D721Med (cell line): ENCODE data around the gene GNG4.
"Not testable (repeated sequence)": the region's sequence is repeated elsewhere in the genome, so short reads cannot be mapped to it uniquely, and the experiment has no call there.

Experiments
- DNase-seq: peaks from one replicate; pipeline ENCODE4 v3.0.0; 2011; ENCODE audit warnings: low spot score; ENCODE audit not compliant: insufficient read length
- FAIRE-seq: peaks from 2 replicates; lab custom pipeline; 2011; peaks lifted over from hg19 to GRCh38; lab: Jason Lieb, UNC
- CTCF ChIP-seq: IDR thresholded peaks from 2 replicates; pipeline ENCODE4 v1.5.1; 2012; ENCODE audit warnings: mild to moderate bottlenecking, control low read depth; ENCODE audit not compliant: insufficient read depth; ENCODE audit errors: missing control alignments

The GNG4 gene

GRCh38 chr1:235595079-235595478, 54.5 kb downstream of the GNG4 start:
- FAIRE-seq (no peak), DNase-seq (no peak)
- no peak for TF ChIP-seq CTCF

DNA sequence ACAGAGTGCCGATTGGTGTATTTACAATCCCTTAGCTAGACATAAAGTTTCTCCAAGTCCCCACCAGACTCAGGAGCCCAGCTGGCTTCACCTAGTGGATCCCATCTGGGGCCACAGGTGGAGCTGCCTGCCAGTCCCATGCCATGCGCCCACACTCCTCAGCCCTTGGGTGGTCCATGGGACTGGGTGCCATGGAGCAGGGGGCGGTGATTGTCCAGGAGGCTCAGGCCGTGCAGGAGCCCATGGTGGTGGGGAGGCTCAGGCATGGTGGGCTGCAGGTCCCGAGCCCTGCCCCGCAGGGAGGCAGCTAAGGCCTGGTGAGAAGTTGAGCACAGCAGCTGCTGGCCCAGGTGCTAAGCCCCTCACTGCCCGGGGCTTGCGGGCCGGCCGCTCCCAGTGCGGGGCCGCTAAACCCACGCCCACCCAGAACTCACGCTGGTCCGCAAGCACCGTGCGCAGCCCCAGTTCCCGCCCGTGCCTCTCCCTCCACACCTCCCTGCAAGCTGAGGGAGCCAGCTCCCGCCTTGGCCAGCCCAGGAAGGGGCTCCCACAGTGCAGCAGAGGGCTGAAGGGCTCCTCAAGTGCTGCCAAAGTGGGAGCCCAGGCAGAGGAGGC, 55.2 kb downstream of the GNG4 start:
- FAIRE-seq, DNase-seq: not testable (repeated sequence)

- FAIRE-seq (no peak), DNase-seq (no peak)
- TF ChIP-seq CTCF: no peak
These were observed 60.6 kb downstream of the GNG4 start for GRCh38 chr1:235588916-235589515.

DNA sequence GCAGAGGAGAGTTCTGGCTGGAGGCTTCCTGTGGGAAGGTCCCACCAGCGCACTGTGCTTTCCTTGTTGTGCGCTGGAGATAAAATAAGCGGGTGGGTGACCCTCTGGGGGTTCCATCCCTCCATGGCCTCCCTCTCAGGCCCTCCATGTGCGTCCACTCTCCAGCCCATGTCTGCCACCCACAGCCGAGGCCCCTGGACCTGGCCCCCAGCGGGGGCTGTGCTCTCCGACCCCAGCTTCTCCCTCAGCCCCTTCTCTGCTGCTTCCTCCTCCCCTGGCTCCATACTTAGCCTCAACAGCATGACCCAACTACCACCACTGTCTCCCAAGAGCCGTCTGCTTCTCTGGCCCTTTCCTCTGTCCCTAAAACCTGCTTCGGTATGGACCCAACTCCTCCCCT, 61.4 kb downstream of the GNG4 start:
- DNase-seq (no peak), FAIRE-seq (no peak)
- no peak for TF ChIP-seq CTCF

GRCh38 chr1:235586992-235587391, 62.6 kb downstream of the GNG4 start:
- TF ChIP-seq CTCF: no peak
- DNase-seq (no peak), FAIRE-seq (no peak)

- FAIRE-seq: no peak
- no peak for DNase-seq
- TF ChIP-seq CTCF: no peak
These were observed 63.2 kb downstream of the GNG4 start for GRCh38 chr1:235586413-235586812.

DNA sequence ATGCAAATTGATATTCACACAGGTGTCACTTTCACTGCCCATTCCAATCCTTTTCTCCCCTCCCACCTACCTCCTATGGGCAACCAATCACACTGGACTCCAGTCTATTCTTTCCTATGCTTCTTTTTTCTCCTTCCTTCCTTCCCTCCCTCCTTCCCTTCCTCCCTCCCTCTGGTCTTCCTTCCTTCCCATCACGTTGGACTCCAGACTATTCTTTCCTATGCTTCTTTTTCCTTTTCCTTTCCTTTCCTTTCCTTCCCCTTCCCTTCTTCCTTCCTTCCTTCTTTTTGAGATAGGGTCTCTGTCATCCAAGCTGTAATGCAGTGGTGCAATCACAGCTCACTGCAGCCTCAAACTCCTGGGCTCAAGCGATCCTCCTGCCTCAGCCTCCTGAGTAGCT, 64.6 kb downstream of the GNG4 start:
- TF ChIP-seq CTCF: no peak
- FAIRE-seq (no peak), DNase-seq (no peak)
